H9 (cell line): ENCODE data around the gene TM9SF3. TPM values are rescaled to one million over a fixed set of nuclear protein-coding genes. Genes with fewer than 3 reads are reported as not detected.

Source experiments
- DNase-seq: peaks from one replicate; pipeline ENCODE4 v3.0.0-alpha.2; 2017
- H2AFZ ChIP-seq: one replicate; pipeline ENCODE4 v1.6.1; 2013; ENCODE audit warnings: mild to moderate bottlenecking, low read length, control low read depth, moderate library complexity
- H2AK5ac ChIP-seq: 2 replicates; pipeline ENCODE4 v1.6.1; 2013; ENCODE audit warnings: low read length, control low read depth, mixed read lengths; ENCODE audit not compliant: insufficient read length
- H2BK120ac ChIP-seq: one replicate; pipeline ENCODE4 v1.6.1; 2013; ENCODE audit warnings: low read depth, mild to moderate bottlenecking, low read length, control low read depth, inconsistent platforms; ENCODE audit not compliant: poor library complexity, severe bottlenecking
- H2BK12ac ChIP-seq: 2 replicates; pipeline ENCODE4 v1.6.1; 2013; ENCODE audit warnings: low read length, control low read depth, mixed read lengths, low read depth; ENCODE audit not compliant: insufficient read length
- H2BK15ac ChIP-seq: 2 replicates; pipeline ENCODE4 v1.6.1; 2013; ENCODE audit warnings: low read depth, low read length, control low read depth
- H2BK20ac ChIP-seq: one replicate; pipeline ENCODE4 v1.6.1; 2013; ENCODE audit warnings: low read depth, mild to moderate bottlenecking, low read length, control low read depth, inconsistent platforms; ENCODE audit not compliant: poor library complexity, severe bottlenecking
- H2BK5ac ChIP-seq: 2 replicates; pipeline ENCODE4 v1.6.1; 2013; ENCODE audit warnings: low read length, control low read depth, mixed read lengths; ENCODE audit not compliant: insufficient read length
- H3K14ac ChIP-seq: 2 replicates; pipeline ENCODE4 v1.6.1; 2013; ENCODE audit warnings: low read length, control low read depth; ENCODE audit not compliant: insufficient read depth
- H3K18ac ChIP-seq: 2 replicates; pipeline ENCODE4 v1.6.1; 2013; ENCODE audit warnings: low read depth, mild to moderate bottlenecking, mixed read lengths, low read length, control low read depth; ENCODE audit not compliant: insufficient read length
- H3K23ac ChIP-seq: 2 replicates; pipeline ENCODE4 v1.6.1; 2013; ENCODE audit warnings: low read length, control low read depth, mixed read lengths, low read depth; ENCODE audit not compliant: insufficient read length
- H3K23me2 ChIP-seq: 2 replicates; pipeline ENCODE4 v1.6.1; 2013; ENCODE audit warnings: low read depth, mild to moderate bottlenecking, mixed read lengths, low read length, control low read depth; ENCODE audit not compliant: insufficient read length, poor library complexity, severe bottlenecking
- H3K27ac ChIP-seq: 2 replicates; pipeline ENCODE4 v1.5.1; 2013; ENCODE audit warnings: low read length, control low read depth, mixed read lengths, low read depth; ENCODE audit not compliant: insufficient read length
- H3K27me3 ChIP-seq: 2 replicates; pipeline ENCODE4 v1.6.1; 2013; ENCODE audit warnings: low read length, control low read depth, inconsistent platforms; ENCODE audit not compliant: insufficient read depth
- H3K4ac ChIP-seq: 2 replicates; pipeline ENCODE4 v1.6.1; 2013; ENCODE audit warnings: low read depth, mild to moderate bottlenecking, control low read depth, inconsistent platforms, low read length, moderate library complexity
- H3K4me1 ChIP-seq: 2 replicates; pipeline ENCODE4 v1.6.1; 2013; ENCODE audit warnings: low read length, control low read depth, inconsistent platforms; ENCODE audit not compliant: insufficient read depth
- H3K4me2 ChIP-seq: 2 replicates; pipeline ENCODE4 v1.6.1; 2013; ENCODE audit warnings: low read length, control low read depth, mixed read lengths; ENCODE audit not compliant: insufficient read length, insufficient read depth
- H3K56ac ChIP-seq: 2 replicates; pipeline ENCODE4 v1.6.1; 2013; ENCODE audit warnings: low read depth, mild to moderate bottlenecking, mixed read lengths, low read length, control low read depth; ENCODE audit not compliant: insufficient read length
- H3K79me1 ChIP-seq: 2 replicates; pipeline ENCODE4 v1.6.1; 2013; ENCODE audit warnings: low read depth, mild to moderate bottlenecking, moderate library complexity, low read length, control low read depth, inconsistent platforms; ENCODE audit not compliant: insufficient read depth, poor library complexity, severe bottlenecking
- H3K79me2 ChIP-seq: 2 replicates; pipeline ENCODE4 v1.6.1; 2013; ENCODE audit warnings: low read length, control low read depth, inconsistent platforms; ENCODE audit not compliant: insufficient read depth
- H3K9ac ChIP-seq: 2 replicates; pipeline ENCODE4 v1.6.1; 2013; ENCODE audit warnings: low read length, control low read depth, mixed read lengths; ENCODE audit not compliant: insufficient read length; ENCODE audit errors: extremely low read depth
- H3K9me3 ChIP-seq: one replicate; pipeline ENCODE4 v1.6.1; 2013; ENCODE audit warnings: low read depth, low read length, inconsistent platforms; ENCODE audit not compliant: control insufficient read depth
- H3T11ph ChIP-seq: one replicate; pipeline ENCODE4 v1.6.1; 2013; ENCODE audit warnings: mild to moderate bottlenecking, low read length, control low read depth, inconsistent platforms
- H4K20me1 ChIP-seq: one replicate; pipeline ENCODE4 v1.6.1; 2013; ENCODE audit not compliant: control insufficient read depth, insufficient read length, insufficient read depth
- H4K5ac ChIP-seq: 2 replicates; pipeline ENCODE4 v1.6.1; 2013; ENCODE audit warnings: low read depth, mild to moderate bottlenecking, mixed read lengths, low read length, control low read depth; ENCODE audit not compliant: insufficient read length
- H4K8ac ChIP-seq: replicated peaks from 2 replicates; pipeline ENCODE4 v1.6.1; 2013; ENCODE audit warnings: low read length, control low read depth, mixed read lengths, low read depth; ENCODE audit not compliant: insufficient read length
- H4K91ac ChIP-seq: 2 replicates; pipeline ENCODE4 v1.6.1; 2013; ENCODE audit warnings: low read depth, mild to moderate bottlenecking, moderate library complexity, mixed read lengths, low read length, control low read depth; ENCODE audit not compliant: insufficient read length
- H3K27ac Mint-ChIP-seq, 3 experiments: 2 replicates in 2 of 3; 3 replicates in 1 of 3; pipeline ENCODE4 v1.8.0; 2020 to 2021; ENCODE audit warnings: mixed read lengths in 3 of 3, mild to moderate bottlenecking in 1 of 3, moderate library complexity in 1 of 3
- H3K27me3 Mint-ChIP-seq: 2 replicates; pipeline ENCODE4 v1.8.0; 2021; ENCODE audit warnings: low read depth, mild to moderate bottlenecking, moderate library complexity, mixed read lengths
- H3K36me3 Mint-ChIP-seq, 3 experiments: 2 replicates in 2 of 3; 3 replicates in 1 of 3; pipeline ENCODE4 v1.8.0; 2020 to 2021; ENCODE audit warnings: low read depth in 3 of 3, mixed read lengths in 3 of 3; ENCODE audit not compliant: insufficient read depth in 1 of 3
- H3K4me1 Mint-ChIP-seq, 2 experiments: 2 replicates each; pipeline ENCODE4 v1.8.0; 2020; ENCODE audit warnings: mixed read lengths in 2 of 2
- H3K4me3 Mint-ChIP-seq, 2 experiments: 2 replicates in 1 of 2; 3 replicates in 1 of 2; pipeline ENCODE4 v1.8.0; 2020 to 2021; ENCODE audit warnings: mild to moderate bottlenecking in 2 of 2, mixed read lengths in 2 of 2, moderate library complexity in 1 of 2
- H3K9me3 Mint-ChIP-seq, 2 experiments: 2 replicates in 1 of 2; 3 replicates in 1 of 2; pipeline ENCODE4 v1.8.0; 2020; ENCODE audit warnings: mild to moderate bottlenecking in 2 of 2, mixed read lengths in 2 of 2, moderate library complexity in 1 of 2
- CTCF ChIP-seq: fragments of 200-600 bp; sonication (generic); conservative IDR thresholded peaks from 3 replicates; pipeline ENCODE4 v1.8.0; 2021; ENCODE audit warnings: antibody characterized with exemption, mild to moderate bottlenecking
- WGBS: extraction: QIAGEN DNeasy Blood & Tissue Kit; methylation state at CpG from one replicate; pipeline ENCODE4 v1.1.7; 2013; ENCODE audit warnings: missing lambda C conversion rate, low lambda C conversion rate, mixed read lengths; ENCODE audit not compliant: insufficient read length; ENCODE audit errors: extremely low coverage; 5-methylcytosine and 5-hydroxymethylcytosine counted together
- total RNA-seq: library from RNA; stranded (reverse); gene quantifications from 2 replicates; pipeline ENCODE4 v1.2.1, GENCODE V29; 2021

Gene TM9SF3
- total RNA-seq, 1 experiment from 2014 or later: 120 TPM

DNA sequence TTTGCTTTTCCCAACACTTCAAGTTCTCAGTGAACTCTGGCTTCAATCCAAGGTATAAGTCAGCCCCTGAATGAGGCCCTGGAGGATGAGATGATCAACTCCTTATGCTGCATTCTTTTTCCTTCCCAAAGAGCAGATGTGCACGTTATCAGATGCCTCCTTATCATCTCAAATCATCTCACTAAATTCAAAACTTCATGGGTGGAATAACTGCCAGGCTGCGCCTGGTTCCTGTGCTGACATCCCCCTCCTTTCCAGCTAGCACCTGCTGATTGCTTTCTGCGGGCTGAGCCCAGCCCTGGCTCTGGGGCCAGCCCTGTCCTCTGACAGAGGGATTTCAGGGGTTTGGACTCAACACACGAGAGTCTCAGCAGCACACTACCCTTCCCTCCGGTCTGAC is 118.0 kb downstream of the TM9SF3 start:
- no peaks in the 10 kb centered on the region for H3K36me3 Mint-ChIP-seq
- no peak overlapping the region for H3K27ac Mint-ChIP-seq
- H3K27me3 ChIP-seq: no peaks in the 10 kb centered on the region
- no peak overlapping the region for H4K5ac ChIP-seq
- no peak overlapping the region for H2BK15ac ChIP-seq
- no peak overlapping the region for H3K23ac ChIP-seq
- no peak overlapping the region for H3K4me3 Mint-ChIP-seq
- no peak overlapping the region for H3K9ac ChIP-seq
- no peak overlapping the region for H2BK120ac ChIP-seq
- H3T11ph ChIP-seq: no peak overlapping the region
- H4K20me1 ChIP-seq: no peaks in the 10 kb centered on the region
- H3K4me1 Mint-ChIP-seq: peaks cover 27 to 31% of the 10 kb centered on the region in 2 experiments
- H2AK5ac ChIP-seq: no peak overlapping the region
- H4K8ac ChIP-seq: no peak overlapping the region
- H4K91ac ChIP-seq: no peak overlapping the region
- DNase-seq: no peak
- H3K14ac ChIP-seq: no peak overlapping the region
- H3K4me1 ChIP-seq: no peaks in the 10 kb centered on the region; the same call in 1 of the 2 replicates
- H3K4me2 ChIP-seq: no peak overlapping the region
- H2BK20ac ChIP-seq: no peak overlapping the region
- no peak overlapping the region for H2BK12ac ChIP-seq
- peaks cover 4% of the 10 kb centered on the region for H3K27me3 Mint-ChIP-seq
- H3K18ac ChIP-seq: no peak overlapping the region
- H3K79me2 ChIP-seq: no peaks in the 10 kb centered on the region
- no peaks in the 10 kb centered on the region for H3K9me3 ChIP-seq
- no peaks in the 10 kb centered on the region for H3K9me3 Mint-ChIP-seq
- no CpG with 5 or more reads among the region's 5 CpGs for WGBS
- no peak overlapping the region for H2AFZ ChIP-seq
- no peak overlapping the region for H3K27ac ChIP-seq
- no peak overlapping the region for H3K4ac ChIP-seq
- no peak for TF ChIP-seq CTCF
- no peaks in the 10 kb centered on the region for H3K23me2 ChIP-seq
- H3K79me1 ChIP-seq: no peaks in the 10 kb centered on the region
- H3K56ac ChIP-seq: no peak overlapping the region
- no peak overlapping the region for H2BK5ac ChIP-seq

Other genes starting within 250 kb of the TM9SF3 start
- gene OPALIN, start 228.0 kb downstream of the TM9SF3 start, total RNA-seq: not detected in 2 replicates
- gene TLL2, start 73.1 kb downstream of the TM9SF3 start, total RNA-seq: 1.4 and 1.8 TPM in 2 replicates
- gene PIK3AP1, start 133.5 kb upstream of the TM9SF3 start, total RNA-seq: 1.5 and 1.7 TPM in 2 replicates
- gene LCOR, start 245.3 kb upstream of the TM9SF3 start, total RNA-seq: 39.8 and 42.1 TPM in 2 replicates